VCaP (cell line): ENCODE data around the gene ZNF3.

Experiments
- H3K27ac ChIP-seq: fragments of 450-650 bp; 2 replicates; pipeline ENCODE4 v1.5.1; 2017
- TF ChIP-seq, protein P1 (sequence below): fragments of 450-650 bp; conservative IDR thresholded peaks from 2 replicates; pipeline ENCODE4 v1.5.1; 2017; ENCODE audit warnings: mild to moderate bottlenecking, moderate library complexity

Gene ZNF3

DNA sequence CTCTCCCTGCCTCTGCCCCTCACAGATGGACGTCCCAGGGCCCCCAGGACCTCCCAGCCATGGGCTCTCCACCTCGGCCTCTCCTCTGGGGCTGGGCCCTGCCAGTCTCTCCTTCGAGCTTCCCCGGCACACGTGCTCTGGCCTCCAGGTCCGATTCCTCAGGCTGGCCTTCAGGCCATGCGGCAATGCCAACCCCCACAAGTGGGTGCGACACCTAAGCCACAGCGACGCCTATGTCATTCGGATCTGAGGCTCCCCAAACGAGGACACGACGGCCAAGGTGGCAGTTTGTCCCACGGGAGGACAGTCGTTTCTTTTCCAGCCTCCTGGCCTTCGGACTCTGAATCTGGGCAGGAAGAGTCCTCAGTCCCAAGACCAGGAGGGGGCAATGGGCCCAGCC is 25.1 kb upstream of the ZNF3 start:
- TF ChIP-seq, protein P1, sequence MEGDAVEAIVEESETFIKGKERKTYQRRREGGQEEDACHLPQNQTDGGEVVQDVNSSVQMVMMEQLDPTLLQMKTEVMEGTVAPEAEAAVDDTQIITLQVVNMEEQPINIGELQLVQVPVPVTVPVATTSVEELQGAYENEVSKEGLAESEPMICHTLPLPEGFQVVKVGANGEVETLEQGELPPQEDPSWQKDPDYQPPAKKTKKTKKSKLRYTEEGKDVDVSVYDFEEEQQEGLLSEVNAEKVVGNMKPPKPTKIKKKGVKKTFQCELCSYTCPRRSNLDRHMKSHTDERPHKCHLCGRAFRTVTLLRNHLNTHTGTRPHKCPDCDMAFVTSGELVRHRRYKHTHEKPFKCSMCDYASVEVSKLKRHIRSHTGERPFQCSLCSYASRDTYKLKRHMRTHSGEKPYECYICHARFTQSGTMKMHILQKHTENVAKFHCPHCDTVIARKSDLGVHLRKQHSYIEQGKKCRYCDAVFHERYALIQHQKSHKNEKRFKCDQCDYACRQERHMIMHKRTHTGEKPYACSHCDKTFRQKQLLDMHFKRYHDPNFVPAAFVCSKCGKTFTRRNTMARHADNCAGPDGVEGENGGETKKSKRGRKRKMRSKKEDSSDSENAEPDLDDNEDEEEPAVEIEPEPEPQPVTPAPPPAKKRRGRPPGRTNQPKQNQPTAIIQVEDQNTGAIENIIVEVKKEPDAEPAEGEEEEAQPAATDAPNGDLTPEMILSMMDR, result no peak
- H3K27ac ChIP-seq, result no peak overlapping the region

DNA sequence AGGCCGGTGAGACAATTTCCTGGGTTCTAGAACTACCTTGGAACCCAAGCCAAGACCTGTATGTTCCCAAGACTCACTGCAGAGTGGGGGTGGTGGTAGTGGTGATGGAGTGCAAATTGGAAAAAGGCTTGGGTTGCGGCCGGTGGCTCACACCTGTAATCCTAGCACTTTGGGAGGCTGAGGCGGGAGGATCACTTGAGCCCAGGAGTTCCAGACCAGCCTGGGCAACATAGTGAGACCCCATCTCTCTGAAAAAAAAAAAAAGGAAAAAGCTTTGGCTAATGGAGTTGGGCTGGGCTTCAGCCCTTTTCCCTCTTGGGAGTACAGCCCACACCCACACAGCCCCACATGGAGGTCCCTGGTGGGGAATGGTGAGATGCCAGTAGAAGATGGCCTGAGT is 24.0 kb upstream of the ZNF3 start:
- H3K27ac ChIP-seq, result no peak overlapping the region
- TF ChIP-seq, protein P1, result no peak

DNA sequence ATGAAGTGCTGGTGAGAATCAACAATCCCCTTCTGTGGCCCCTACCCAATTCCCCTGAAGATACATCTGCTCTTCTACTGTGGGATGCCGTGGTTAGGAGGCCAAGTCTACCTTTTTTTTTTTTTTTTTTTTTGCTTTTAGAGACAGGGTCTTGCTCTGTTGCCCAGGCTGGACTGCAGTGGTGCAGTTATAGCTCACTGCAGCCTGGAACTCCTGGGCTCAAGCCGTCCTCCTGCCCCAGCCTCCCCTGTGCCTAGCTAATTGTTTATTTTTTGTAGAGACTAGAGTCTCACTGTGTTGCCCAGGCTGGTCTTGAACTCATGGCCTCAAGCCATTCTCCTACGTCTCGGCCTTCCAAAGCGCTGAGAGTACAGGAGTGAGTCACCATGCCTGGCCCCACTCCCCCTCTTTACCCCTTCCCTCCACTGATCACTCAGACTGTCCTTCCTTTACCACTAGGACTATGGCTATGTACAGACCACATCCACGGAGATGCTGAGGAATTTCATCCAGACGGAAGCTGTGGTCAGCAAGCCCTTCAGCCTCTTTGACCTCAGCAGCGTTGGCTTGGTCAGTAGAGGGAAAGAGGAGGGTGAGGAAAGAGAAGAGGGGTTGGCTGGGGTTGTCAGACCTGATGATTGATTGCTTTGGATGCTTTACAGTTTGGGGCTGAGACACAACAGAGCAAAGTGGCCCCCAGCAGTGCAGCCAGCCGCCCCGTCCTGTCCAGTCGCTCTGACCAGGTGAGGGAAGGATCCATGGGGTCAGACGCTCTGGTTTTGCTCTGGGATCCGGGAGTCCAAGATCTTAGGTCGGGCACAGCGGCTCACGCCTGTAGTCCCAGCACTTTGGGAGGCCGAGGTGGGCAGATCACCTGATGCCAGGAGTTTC is 21.7 kb upstream of the ZNF3 start:
- H3K27ac ChIP-seq, result peak overlapping the region; percentile 92
- TF ChIP-seq, protein P1, result no peak

DNA sequence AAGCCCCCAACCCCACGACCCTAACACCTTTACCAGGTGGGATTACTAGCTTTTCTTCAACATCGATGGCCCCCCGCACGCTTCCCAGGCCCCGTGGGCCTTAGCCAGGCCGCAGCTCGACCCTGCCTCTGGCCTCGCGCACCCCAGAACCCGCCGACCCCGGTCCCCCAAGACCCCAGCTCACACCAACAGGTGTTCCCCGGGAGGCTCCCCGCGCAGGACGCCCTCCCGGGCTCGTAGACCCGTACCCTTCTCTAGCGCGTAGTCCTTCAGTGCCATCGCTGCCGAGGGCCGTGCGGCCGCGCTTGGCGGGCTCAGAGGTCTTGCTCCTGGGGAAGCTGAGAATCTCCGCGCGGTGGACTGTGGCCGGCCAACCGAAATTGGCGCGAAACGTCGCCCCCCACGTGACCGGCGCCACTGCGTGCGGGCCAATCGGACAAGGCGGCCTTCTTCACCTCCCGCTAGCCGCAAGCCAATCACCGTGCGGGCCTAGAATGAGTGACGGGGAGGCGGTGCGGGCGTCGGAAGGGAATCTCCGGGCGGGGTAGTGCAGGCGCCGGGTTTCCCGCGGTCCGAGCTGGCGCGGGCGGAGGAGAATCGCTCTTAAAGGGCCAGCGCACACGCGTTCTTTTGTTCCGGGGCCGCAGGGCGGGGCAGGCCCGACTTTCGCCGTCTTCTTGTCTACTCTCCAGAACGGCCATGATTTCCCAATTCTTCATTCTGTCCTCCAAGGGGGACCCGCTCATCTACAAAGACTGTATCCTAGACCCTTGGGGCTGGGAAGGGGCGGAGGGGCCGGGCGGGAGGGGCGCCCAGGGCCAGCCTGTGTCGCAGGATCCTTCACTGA is 19.7 kb upstream of the ZNF3 start, which contains the start of the genes AP4M1 and MCM7:
AP4M1 (plus strand) TSS at position 628 of the 847 bp plus-strand sequence; CDS start at position 700, 72 bp downstream.
MCM7 (minus strand) TSS at position 382 of the 847 bp plus-strand sequence; CDS start at position 279, 103 bp downstream.
- H3K27ac ChIP-seq, result peak within 1 kb of the TSS; percentile 92
- TF ChIP-seq, protein P1, result no peak

DNA sequence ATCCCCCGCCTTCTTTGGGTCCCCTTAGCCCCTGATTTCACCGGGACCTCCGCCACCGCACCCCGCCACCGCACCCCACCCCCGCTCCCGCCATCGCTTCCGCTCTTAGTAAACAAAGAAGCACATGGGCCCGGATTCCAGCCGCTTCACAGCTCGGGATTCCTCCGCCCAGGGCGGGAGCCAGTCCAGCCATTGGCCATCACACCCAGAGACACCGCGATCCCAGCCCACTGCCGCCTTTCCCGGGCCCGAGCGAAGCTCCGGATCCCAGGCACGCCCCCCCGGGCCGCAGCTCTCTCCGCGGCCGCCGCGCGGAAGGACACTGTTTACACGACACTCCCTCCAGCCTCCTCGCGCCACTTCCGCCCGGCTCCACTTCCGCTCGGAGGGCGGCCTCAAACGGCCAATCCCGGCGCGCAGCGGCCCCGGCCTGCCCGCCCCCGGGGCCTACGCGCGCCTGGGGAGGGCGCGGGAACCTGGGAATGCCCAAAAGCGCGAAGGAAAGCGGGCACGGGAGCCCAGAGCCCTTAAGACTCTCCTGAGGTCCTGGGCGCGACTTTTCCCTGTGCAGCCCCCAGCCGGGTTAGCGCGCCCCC is 19.0 kb upstream of the ZNF3 start:
- peak overlapping the region; percentile 92 for H3K27ac ChIP-seq
- TF ChIP-seq, protein P1, result no peak

DNA sequence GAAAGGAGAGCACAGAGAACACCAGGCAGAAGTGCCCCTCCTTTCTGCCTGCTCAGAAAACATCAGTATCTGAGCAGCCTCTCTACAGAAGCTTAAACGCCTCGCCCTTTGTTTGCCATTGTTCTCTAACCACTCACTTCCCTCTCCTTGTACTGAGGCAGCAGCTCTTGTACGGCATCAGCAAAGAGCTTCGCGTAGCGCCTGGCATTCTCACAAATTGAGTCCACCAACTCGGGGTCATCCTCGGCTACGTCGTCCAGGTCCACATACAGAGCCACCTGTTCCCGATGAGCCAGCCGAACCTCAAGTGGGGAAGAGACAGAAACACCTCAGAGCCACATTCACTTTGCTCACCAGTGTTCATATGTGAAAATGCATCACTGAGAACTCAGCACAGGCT is 17.9 kb upstream of the ZNF3 start:
- TF ChIP-seq, protein P1, result no peak
- H3K27ac ChIP-seq, result peak overlapping the region; percentile 92

DNA sequence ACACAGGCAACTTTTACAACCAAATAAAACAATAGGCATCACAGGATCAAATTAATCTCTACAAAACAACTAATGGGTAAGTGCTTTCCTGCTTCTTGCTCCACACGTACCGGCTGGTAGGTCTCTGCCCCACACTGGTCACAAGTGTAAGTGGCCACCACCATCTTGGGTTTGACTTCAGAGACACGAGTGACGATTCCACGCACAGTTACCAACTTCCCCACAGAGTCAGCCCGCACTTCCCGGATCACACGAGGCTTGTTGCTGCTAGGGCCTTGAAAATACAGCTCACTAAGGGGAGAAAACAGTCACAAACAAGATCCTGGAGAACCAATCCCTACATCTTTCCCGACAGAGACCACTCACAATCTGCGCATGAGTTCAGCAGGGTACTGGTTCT is 17.4 kb upstream of the ZNF3 start:
- TF ChIP-seq, protein P1, result no peak
- H3K27ac ChIP-seq, result peak overlapping the region; percentile 92
